Testis (tissue), 3 donors: ENCODE measurements around the gene SPIC. TPM values are rescaled to one million over a fixed set of nuclear protein-coding genes. Genes with fewer than 3 reads are reported as not detected.

Experiments
- DNase-seq: peaks from one replicate; pipeline ENCODE4 v3.0.0-alpha.2; 2019
- H3K27ac ChIP-seq, 2 donors: fragments of 200-600 bp; sonication (generic); one replicate each; pipeline ENCODE4 v1.5.1; 2019
- H3K27me3 ChIP-seq: fragments of 200-600 bp; sonication (generic); one replicate; pipeline ENCODE4 v1.5.1; 2019
- H3K36me3 ChIP-seq: fragments of 200-600 bp; sonication (generic); one replicate; pipeline ENCODE4 v1.5.1; 2017; ENCODE audit warnings: low read depth; ENCODE audit errors: missing control alignments
- H3K4me1 ChIP-seq: fragments of 200-600 bp; sonication (generic); one replicate; pipeline ENCODE4 v1.5.1; 2019
- H3K4me3 ChIP-seq, 2 donors: fragments of 200-600 bp; sonication (generic); one replicate each; pipeline ENCODE4 v1.5.1; 2017 to 2019
- H3K9me3 ChIP-seq: fragments of 200-600 bp; sonication (generic); one replicate; pipeline ENCODE4 v1.5.1; 2017
- POLR2A ChIP-seq: fragments of 450-650 bp; IDR thresholded peaks from one replicate; pipeline ENCODE4 v1.6.1; 2017; ENCODE audit warnings: antibody characterized with exemption, mild to moderate bottlenecking, moderate library complexity
- WGBS, 2 donors: methylation state at CpG; one replicate each; pipeline ENCODE4 v1.1.5; 2018; 5-methylcytosine and 5-hydroxymethylcytosine counted together
- intact Hi-C: fragments of 100-400 bp; cut with DNase I; formaldehyde crosslinking; loops from one replicate; pipeline ENCODE4 v1.15.1; 2023; ENCODE audit warnings: low total_unique reads
- polyA plus RNA-seq: library from polyadenylated mRNA; stranded (reverse); fragments of 350-450 nt; fragmentation: Illumina TruSeq; extraction: RNeasy Lipid Tissue Mini Kit (QIAGEN cat#74804); gene quantifications from one replicate; pipeline ENCODE4 v1.2.3, GENCODE V29; 2014; ENCODE audit warnings: low read depth, low replicate concordance; ENCODE audit not compliant: insufficient read depth
- total RNA-seq, 2 donors: library from RNA; depleted of rRNA; stranded (reverse); fragments of >200 nt; gene quantifications; one replicate each; pipeline ENCODE4 v1.2.3, GENCODE V29; 2016
- TF ChIP-seq, protein P1 (sequence below), 3 experiments: fragments of 450-650 bp in 2 of 3; fragments of 200-600 bp in 1 of 3; sonication (generic) in 1 of 3; IDR thresholded peaks; one replicate each; pipeline ENCODE4 v1.5.1; 2016 to 2019; ENCODE audit warnings: antibody characterized with exemption in 3 of 3, mild to moderate bottlenecking in 2 of 3, moderate library complexity in 1 of 3

The SPIC gene
- total and polyA plus RNA-seq, 3 donors from 2014 or later, result not detected

DNA sequence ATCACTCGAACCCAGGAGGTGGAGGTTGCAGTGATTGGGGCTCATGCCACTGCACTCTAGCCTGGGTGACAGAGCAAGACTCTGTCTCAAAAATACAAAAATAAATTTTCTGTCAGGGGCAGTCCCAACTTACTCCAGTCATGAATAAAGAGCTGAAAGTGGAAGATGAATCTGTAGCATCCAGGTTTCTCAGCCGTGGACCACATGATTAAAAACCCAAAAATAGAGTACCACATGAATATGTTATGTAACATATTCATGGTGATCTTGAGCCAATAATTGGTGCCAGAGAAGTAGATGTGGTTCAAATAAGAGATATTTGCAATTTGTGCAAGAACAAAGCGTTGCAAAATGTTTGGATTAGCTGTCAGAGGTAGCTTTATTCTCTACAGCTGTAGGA, 23.1 kb downstream of the SPIC start:
- TF ChIP-seq POLR2A, result no peak
- TF ChIP-seq, protein P1, sequence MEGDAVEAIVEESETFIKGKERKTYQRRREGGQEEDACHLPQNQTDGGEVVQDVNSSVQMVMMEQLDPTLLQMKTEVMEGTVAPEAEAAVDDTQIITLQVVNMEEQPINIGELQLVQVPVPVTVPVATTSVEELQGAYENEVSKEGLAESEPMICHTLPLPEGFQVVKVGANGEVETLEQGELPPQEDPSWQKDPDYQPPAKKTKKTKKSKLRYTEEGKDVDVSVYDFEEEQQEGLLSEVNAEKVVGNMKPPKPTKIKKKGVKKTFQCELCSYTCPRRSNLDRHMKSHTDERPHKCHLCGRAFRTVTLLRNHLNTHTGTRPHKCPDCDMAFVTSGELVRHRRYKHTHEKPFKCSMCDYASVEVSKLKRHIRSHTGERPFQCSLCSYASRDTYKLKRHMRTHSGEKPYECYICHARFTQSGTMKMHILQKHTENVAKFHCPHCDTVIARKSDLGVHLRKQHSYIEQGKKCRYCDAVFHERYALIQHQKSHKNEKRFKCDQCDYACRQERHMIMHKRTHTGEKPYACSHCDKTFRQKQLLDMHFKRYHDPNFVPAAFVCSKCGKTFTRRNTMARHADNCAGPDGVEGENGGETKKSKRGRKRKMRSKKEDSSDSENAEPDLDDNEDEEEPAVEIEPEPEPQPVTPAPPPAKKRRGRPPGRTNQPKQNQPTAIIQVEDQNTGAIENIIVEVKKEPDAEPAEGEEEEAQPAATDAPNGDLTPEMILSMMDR (IDR thresholded peaks at IDR 0.05), result no peak
- DNase-seq, result no peak
- H3K4me1 ChIP-seq, result no peaks in the 10 kb centered on the region
- no peaks in the 10 kb centered on the region for H3K9me3 ChIP-seq
- intact Hi-C loops, result no loop called here
- H3K27ac ChIP-seq, result no peak overlapping the region
- WGBS, 2 donors, result 72 to 75% methylated on average over 3 of the region's 3 CpGs
- no peaks in the 10 kb centered on the region for H3K36me3 ChIP-seq
- H3K4me3 ChIP-seq, result no peak overlapping the region
- no peaks in the 10 kb centered on the region for H3K27me3 ChIP-seq

DNA sequence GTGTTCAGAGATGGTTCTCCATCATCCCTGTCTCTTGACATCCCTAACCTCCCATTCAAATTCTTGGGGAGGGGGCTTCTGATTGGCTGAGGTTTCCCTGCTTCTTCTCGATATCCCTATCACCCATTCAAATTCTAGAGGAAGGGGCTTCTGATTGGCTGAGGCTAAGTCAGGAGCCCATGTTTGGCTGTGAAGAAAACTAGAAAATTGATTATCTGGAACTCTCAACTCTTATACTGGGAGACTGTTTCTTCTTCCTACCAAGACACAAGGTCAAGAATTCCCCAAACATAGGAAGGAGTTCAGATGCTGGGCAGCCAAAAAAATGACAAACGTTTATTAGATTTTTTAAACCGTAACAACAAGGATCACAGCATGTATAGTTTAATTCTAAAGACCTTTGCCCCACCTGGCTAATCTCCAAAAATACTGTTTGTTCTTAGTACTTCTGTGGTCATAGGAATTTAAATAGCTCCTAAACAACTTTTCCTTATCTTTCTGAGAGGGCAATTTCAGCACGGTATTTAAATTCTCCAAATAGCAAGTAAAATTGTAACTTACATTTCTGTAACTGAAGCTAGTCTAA, 26.4 kb downstream of the SPIC start:
- WGBS, 2 donors, result 26 to 33% methylated on average over 4 of the region's 4 CpGs
- H3K36me3 ChIP-seq, result no peaks in the 10 kb centered on the region
- H3K4me1 ChIP-seq, result no peaks in the 10 kb centered on the region
- DNase-seq, result no peak
- no peak overlapping the region for H3K27ac ChIP-seq
- no peaks in the 10 kb centered on the region for H3K27me3 ChIP-seq
- TF ChIP-seq POLR2A, result no peak
- TF ChIP-seq, protein P1 (IDR thresholded peaks at IDR 0.05), result no peak
- no peak overlapping the region for H3K4me3 ChIP-seq
- H3K9me3 ChIP-seq, result no peaks in the 10 kb centered on the region
- intact Hi-C loops, result no loop called here

DNA sequence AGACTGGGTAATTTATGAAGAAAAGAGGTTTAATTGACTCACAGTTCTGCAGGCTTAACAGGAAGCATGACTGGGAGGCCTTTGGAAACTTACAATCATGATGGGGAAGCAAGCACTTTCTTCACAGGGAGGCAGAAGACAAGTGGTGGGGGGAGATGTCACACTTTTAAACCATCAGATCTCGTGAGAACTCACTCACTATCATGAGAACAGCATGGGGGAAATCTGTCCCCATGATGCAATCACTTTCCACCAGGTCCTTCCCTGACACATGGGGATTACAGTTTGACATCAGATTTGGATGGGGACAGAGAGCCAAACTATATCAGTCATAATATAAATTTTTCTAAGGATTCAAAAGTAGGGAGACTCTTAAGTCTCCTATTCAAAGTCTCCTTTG, 46.0 kb downstream of the SPIC start:
- 36 to 50% methylated on average over 1 of the region's 1 CpG for WGBS, 2 donors
- Histone ChIP-seq H3K27me3 (no peaks in the 10 kb centered on the region), H3K4me1 (no peaks in the 10 kb centered on the region), H3K9me3 (no peaks in the 10 kb centered on the region), H3K36me3 (no peaks in the 10 kb centered on the region), H3K4me3 (no peak overlapping the region), H3K27ac (no peak overlapping the region)
- TF ChIP-seq, protein P1 (IDR thresholded peaks at IDR 0.05), result no peak
- TF ChIP-seq POLR2A, result no peak
- no peak for DNase-seq
- intact Hi-C loops, result no loop called here

DNA sequence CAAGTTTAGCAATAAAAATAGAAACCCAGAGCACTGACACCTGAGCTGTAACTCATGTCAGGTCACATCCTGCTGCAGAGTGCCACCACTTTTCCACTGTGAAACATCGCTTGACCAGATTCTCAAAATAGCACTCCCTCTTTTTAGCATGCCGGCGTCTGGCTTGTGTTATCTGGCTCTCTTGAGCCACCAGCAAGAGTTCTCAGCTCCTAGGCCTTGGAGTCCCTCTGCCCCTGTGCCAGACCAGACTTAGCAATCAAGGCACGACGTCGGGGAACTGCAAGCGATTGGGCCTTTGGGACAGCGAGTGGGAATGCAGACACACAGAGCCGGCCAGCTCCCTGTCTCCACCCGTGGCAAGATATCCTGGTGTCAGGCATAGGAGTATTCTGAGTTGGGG, 52.5 kb downstream of the SPIC start:
- H3K4me1 ChIP-seq, result no peaks in the 10 kb centered on the region
- no peak for DNase-seq
- WGBS, 2 donors, result 73 to 80% methylated on average over 4 to 10 of the region's 10 CpGs
- no peak for TF ChIP-seq POLR2A
- TF ChIP-seq, protein P1 (IDR thresholded peaks at IDR 0.05), result no peak
- no peaks in the 10 kb centered on the region for H3K27me3 ChIP-seq
- no peaks in the 10 kb centered on the region for H3K9me3 ChIP-seq
- no peak overlapping the region for H3K4me3 ChIP-seq
- no peaks in the 10 kb centered on the region for H3K36me3 ChIP-seq
- intact Hi-C loops, result no loop called here
- H3K27ac ChIP-seq, result no peak overlapping the region

DNA sequence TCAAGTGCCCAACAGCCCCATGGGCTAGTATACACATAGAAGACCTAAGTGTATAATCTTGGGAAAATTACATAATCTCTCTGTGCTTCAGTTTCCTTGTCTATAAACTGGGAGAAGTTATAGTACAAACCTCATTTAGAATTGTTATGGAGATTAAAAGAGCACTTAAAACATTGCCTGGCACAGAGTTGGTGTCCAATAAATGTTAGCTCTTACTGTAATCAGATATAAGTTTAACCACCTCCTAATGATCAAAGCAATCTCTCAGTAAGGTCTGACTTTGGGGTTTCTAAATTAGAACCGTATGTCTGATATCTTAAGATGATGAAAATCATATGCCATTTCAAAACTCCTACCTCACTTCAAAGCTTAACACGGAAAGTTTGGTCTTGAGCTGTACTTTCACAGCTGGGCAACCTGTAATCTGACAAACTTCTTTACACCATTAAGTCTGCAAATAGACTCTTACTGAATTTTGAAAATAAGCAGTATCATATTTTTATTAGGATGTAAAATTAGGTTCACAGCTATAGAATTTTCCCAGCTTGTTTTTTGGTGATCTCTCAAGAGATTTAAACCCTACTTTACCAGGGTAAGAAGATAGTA, 61.0 kb downstream of the SPIC start:
- WGBS, 2 donors, result 64 to 75% methylated on average over 2 of the region's 2 CpGs

More for the DNA sequence above, 61.0 kb downstream of the SPIC start:
- H3K36me3 ChIP-seq, result no peaks in the 10 kb centered on the region
- no peak for TF ChIP-seq POLR2A
- TF ChIP-seq, protein P1 (IDR thresholded peaks at IDR 0.05), result no peak
- H3K4me3 ChIP-seq, result no peak overlapping the region
- H3K27ac ChIP-seq, result no peak overlapping the region
- intact Hi-C loops, result no loop called here
- no peaks in the 10 kb centered on the region for H3K4me1 ChIP-seq
- DNase-seq, result no peak
- no peaks in the 10 kb centered on the region for H3K9me3 ChIP-seq
- H3K27me3 ChIP-seq, result no peaks in the 10 kb centered on the region
